Mucosa of descending colon (tissue), 3 donors: ENCODE measurements around the gene HSD11B2. TPM values are rescaled to one million over a fixed set of nuclear protein-coding genes. Genes with fewer than 3 reads are reported as not detected.

ENCODE experiments used
- ATAC-seq: fragments of 200-7000 bp; cut with Tn5 transposase; one replicate; pipeline ENCODE4 v1.9.1; 2020; ENCODE audit warnings: mild to moderate bottlenecking, moderate library complexity
- DNase-seq, 3 donors: peaks; one replicate each; pipeline ENCODE4 v3.0.0-alpha.2; 2020
- H3K36me3 ChIP-seq: fragments of 200-600 bp; one replicate; pipeline ENCODE4 v1.8.0; 2021; ENCODE audit warnings: low read depth, mild to moderate bottlenecking
- H3K4me1 ChIP-seq: fragments of 200-600 bp; one replicate; pipeline ENCODE4 v1.8.0; 2021; ENCODE audit warnings: low read depth, mild to moderate bottlenecking
- H3K4me3 ChIP-seq: fragments of 200-600 bp; one replicate; pipeline ENCODE4 v1.8.0; 2021; ENCODE audit warnings: mild to moderate bottlenecking
- H3K9me3 ChIP-seq: fragments of 200-600 bp; one replicate; pipeline ENCODE4 v1.8.0; 2021; ENCODE audit warnings: mild to moderate bottlenecking
- intact Hi-C, 2 donors: fragments of 100-400 bp; cut with DNase I in 1 of 2; cut with micrococcal nuclease in 1 of 2; formaldehyde crosslinking; loops; one replicate each; pipeline versions ENCODE4 v1.11.0 to v1.11.1; 2022; cut with DNase I, micrococcal nuclease
- total RNA-seq, 3 donors: library from RNA; stranded (reverse); fragmentation: NEBNext Ultra II Directional in 2 of 3; extraction: Animal tissue kit (Norgen Biotek cat#: 25700) in 2 of 3; gene quantifications; one replicate each; pipeline versions ENCODE4 v1.2.1 to v1.2.4, GENCODE V29; 2021 to 2023
- TF ChIP-seq, protein P1 (sequence below): fragments of 200-600 bp; IDR thresholded peaks from one replicate; pipeline ENCODE4 v1.8.0; 2022; ENCODE audit warnings: antibody characterized with exemption, mild to moderate bottlenecking
- donor health status: DM: no; HTN: no; CAD: no; lungs with moderate emphysema.
- donor health status: DM: no; HTN: no; CAD: no.
- donor health status: DM: no; HTN: yes; CAD: no.

Gene HSD11B2
- total RNA-seq, 3 donors from 2014 or later = 322 to 765 (median 646) TPM

GRCh38 chr16:67426022-67426421 lies 4.9 kb upstream of the HSD11B2 start:
- no peak overlapping the region for H3K4me3 ChIP-seq
- no peaks in the 10 kb centered on the region for H3K9me3 ChIP-seq
- TF ChIP-seq, protein P1, sequence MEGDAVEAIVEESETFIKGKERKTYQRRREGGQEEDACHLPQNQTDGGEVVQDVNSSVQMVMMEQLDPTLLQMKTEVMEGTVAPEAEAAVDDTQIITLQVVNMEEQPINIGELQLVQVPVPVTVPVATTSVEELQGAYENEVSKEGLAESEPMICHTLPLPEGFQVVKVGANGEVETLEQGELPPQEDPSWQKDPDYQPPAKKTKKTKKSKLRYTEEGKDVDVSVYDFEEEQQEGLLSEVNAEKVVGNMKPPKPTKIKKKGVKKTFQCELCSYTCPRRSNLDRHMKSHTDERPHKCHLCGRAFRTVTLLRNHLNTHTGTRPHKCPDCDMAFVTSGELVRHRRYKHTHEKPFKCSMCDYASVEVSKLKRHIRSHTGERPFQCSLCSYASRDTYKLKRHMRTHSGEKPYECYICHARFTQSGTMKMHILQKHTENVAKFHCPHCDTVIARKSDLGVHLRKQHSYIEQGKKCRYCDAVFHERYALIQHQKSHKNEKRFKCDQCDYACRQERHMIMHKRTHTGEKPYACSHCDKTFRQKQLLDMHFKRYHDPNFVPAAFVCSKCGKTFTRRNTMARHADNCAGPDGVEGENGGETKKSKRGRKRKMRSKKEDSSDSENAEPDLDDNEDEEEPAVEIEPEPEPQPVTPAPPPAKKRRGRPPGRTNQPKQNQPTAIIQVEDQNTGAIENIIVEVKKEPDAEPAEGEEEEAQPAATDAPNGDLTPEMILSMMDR = no peak
- peaks cover 12% of the 10 kb centered on the region for H3K4me1 ChIP-seq
- intact Hi-C loops = loop anchor here in 1 of 2 donors (5.0 kb wide), 1 partner anchor 36 kb away; no protein-coding TSS in a partner anchor
- ATAC-seq (no peak), DNase-seq (no peak)
- no peaks in the 10 kb centered on the region for H3K36me3 ChIP-seq

GRCh38 chr16:67426950-67427349 lies 4.0 kb upstream of the HSD11B2 start:
- ATAC-seq = no peak
- TF ChIP-seq, protein P1 = no peak
- intact Hi-C loops = loop anchor here in 1 of 2 donors (5.0 kb wide), 1 partner anchor 35 kb away; no protein-coding TSS in a partner anchor

GRCh38 chr16:67428146-67428731 lies 2.7 kb upstream of the HSD11B2 start:
- TF ChIP-seq, protein P1 = peak; percentile 72
- Histone ChIP-seq H3K4me3 (no peak overlapping the region), H3K9me3 (no peaks in the 10 kb centered on the region), H3K4me1 (peaks cover 15% of the 10 kb centered on the region), H3K36me3 (no peaks in the 10 kb centered on the region)
- intact Hi-C loops = loop anchor here in 1 of 2 donors (5.0 kb wide), 1 partner anchor 34 kb away; no protein-coding TSS in a partner anchor
- DNase-seq (peak; percentile 83 to 87 (median 84)), ATAC-seq (peak; percentile 57)

More at GRCh38 chr16:67426950-67427349, 4.0 kb upstream of the HSD11B2 start:
- Histone ChIP-seq H3K4me1 (peaks cover 15% of the 10 kb centered on the region), H3K36me3 (no peaks in the 10 kb centered on the region), H3K4me3 (no peak overlapping the region), H3K9me3 (no peaks in the 10 kb centered on the region)
- peak in 1 of 3 donors; percentile 41 for DNase-seq

GRCh38 chr16:67429053-67429798 lies 1.7 kb upstream of the HSD11B2 start:
- no peaks in the 10 kb centered on the region for H3K36me3 ChIP-seq
- TF ChIP-seq, protein P1 = no peak
- H3K4me3 ChIP-seq = peak overlapping the region; percentile 63
- ATAC-seq (peak; percentile 67), DNase-seq (peak in 2 of 3 donors; percentile 83 to 85)
- no peaks in the 10 kb centered on the region for H3K9me3 ChIP-seq
- H3K4me1 ChIP-seq = peaks cover 15% of the 10 kb centered on the region
- intact Hi-C loops = loop anchor here in 1 of 2 donors (5.0 kb wide), 1 partner anchor 33 kb away; no protein-coding TSS in a partner anchor

DNA sequence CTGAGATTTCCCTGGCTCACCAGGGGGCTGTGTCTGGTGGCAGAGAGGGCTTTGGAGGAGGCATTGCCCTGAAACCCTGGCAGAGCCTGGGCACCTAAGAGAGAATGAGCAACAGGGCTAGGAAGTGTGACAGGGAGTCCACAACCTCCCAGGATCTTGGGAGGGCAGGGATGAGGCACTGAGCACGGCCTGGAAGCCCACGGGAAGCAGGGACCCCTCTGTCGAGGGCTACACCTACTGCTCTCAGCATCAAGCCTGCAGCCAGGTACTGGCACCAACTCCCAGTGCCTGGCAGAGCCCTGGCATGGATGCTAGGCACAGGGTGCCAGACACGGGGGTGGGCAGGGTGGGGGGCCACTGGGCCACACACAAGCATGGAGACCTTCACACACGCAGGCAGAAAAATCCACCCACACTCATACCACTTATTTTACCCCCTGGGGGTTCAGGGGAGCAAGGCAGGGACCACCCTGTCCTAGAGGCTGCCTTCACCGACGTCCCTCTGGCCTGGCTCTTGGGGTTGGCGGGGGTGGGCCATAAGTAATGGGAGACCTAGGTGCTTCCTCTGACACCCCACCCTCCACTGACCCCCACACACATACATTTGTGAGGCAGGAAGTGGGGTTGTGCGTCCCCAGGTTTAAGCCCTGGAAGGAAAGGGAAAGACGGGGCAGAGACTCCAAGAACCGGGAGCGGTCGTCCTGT lies 970 bp upstream of the HSD11B2 start:
- peak; percentile 0 for ATAC-seq
- TF ChIP-seq, protein P1 = no peak
- Histone ChIP-seq H3K9me3 (no peaks in the 10 kb centered on the region), H3K4me1 (peaks cover 15% of the 10 kb centered on the region), H3K4me3 (peak overlapping the region; percentile 63), H3K36me3 (no peaks in the 10 kb centered on the region)
- intact Hi-C loops = loop anchor here in 1 of 2 donors (5.0 kb wide), 1 partner anchor 32 kb away; no protein-coding TSS in a partner anchor
- DNase-seq = no peak
